H1 (cell line): Measurements from ENCODE around the gene CHST9. TPM values are rescaled to one million over a fixed set of nuclear protein-coding genes. Genes with fewer than 3 reads are reported as not detected.

Source experiments
- CTCF ChIA-PET: fragments of 300-600 bp; sonication (Branson Sonifier 250); formaldehyde crosslinking; loops from one replicate; lab custom pipeline; 2021; ENCODE audit not compliant: partially characterized antibody; lab: Charles Lee
- POLR2A ChIA-PET: fragments of 300-600 bp; sonication (Branson Sonifier 250); formaldehyde crosslinking; loops from one replicate; lab custom pipeline; 2021; ENCODE audit warnings: inconsistent platforms; ENCODE audit not compliant: partially characterized antibody; lab: Charles Lee
- DNase-seq, 2 experiments: peaks; one replicate each; pipeline versions ENCODE4 v3.0.0 to v3.0.0-alpha.2; 2010 to 2022; ENCODE audit warnings: low spot score in 2 of 2, low read depth in 1 of 2, mixed read lengths in 1 of 2
- FAIRE-seq: peaks from 2 replicates; lab custom pipeline; 2011; peaks lifted over from hg19 to GRCh38; lab: Jason Lieb, UNC
- H2AFZ ChIP-seq: 2 replicates; pipeline ENCODE4 v1.8.1; 2012; ENCODE audit warnings: low read length, inconsistent platforms
- H2AK5ac ChIP-seq: 2 replicates; pipeline ENCODE4 v1.6.1; 2013; ENCODE audit warnings: low read depth, low read length
- H2BK120ac ChIP-seq: replicated peaks from 2 replicates; pipeline ENCODE3; 2013; ENCODE audit warnings: low read depth, low read length, inconsistent platforms
- H2BK12ac ChIP-seq: 2 replicates; pipeline ENCODE4 v1.6.1; 2013; ENCODE audit warnings: low read depth, low read length
- H2BK15ac ChIP-seq: 2 replicates; pipeline ENCODE4 v1.6.1; 2013; ENCODE audit warnings: low read length
- H2BK20ac ChIP-seq: 2 replicates; pipeline ENCODE4 v1.6.1; 2013; ENCODE audit warnings: low read length
- H2BK5ac ChIP-seq: 2 replicates; pipeline ENCODE4 v1.6.1; 2013; ENCODE audit warnings: low read depth, low read length
- H3K14ac ChIP-seq: 2 replicates; pipeline ENCODE4 v1.6.1; 2013; ENCODE audit warnings: inconsistent platforms; ENCODE audit not compliant: insufficient read length
- H3K18ac ChIP-seq: 2 replicates; pipeline ENCODE4 v1.6.1; 2013; ENCODE audit warnings: low read length; ENCODE audit errors: extremely low read depth
- H3K23ac ChIP-seq: 2 replicates; pipeline ENCODE4 v1.6.1; 2013; ENCODE audit warnings: inconsistent platforms; ENCODE audit not compliant: insufficient read length
- H3K23me2 ChIP-seq: 2 replicates; pipeline ENCODE4 v1.6.1; 2013; ENCODE audit warnings: low read depth, low read length
- H3K27ac ChIP-seq: 2 replicates; pipeline ENCODE4 v1.6.1; 2011; ENCODE audit warnings: low read depth, low read length, inconsistent platforms
- H3K27me3 ChIP-seq, 4 experiments: replicated peaks in 1 of 4; 1 replicate in 1 of 4; 2 replicates in 3 of 4; pipeline versions ENCODE4 v1.6.1 to v1.8.1; 2011 to 2013; ENCODE audit warnings: low read length in 3 of 4, mild to moderate bottlenecking in 3 of 4, inconsistent platforms in 2 of 4, mixed read lengths in 2 of 4, moderate library complexity in 1 of 4; ENCODE audit not compliant: control insufficient read depth in 3 of 4, insufficient read depth in 3 of 4; ENCODE audit errors: extremely low read depth in 1 of 4
- H3K36me3 ChIP-seq, 4 experiments: 2 replicates each; pipeline versions ENCODE4 v1.6.1 to v1.8.1; 2011 to 2013; ENCODE audit warnings: mild to moderate bottlenecking in 4 of 4, low read length in 3 of 4, moderate library complexity in 2 of 4, control low read depth in 1 of 4, inconsistent platforms in 1 of 4; ENCODE audit not compliant: insufficient read depth in 4 of 4, control insufficient read depth in 2 of 4
- H3K4ac ChIP-seq: replicated peaks from 2 replicates; pipeline ENCODE3; 2013; ENCODE audit warnings: low read length, low read depth, mixed read lengths, inconsistent platforms; ENCODE audit not compliant: insufficient read length
- H3K4me1 ChIP-seq, 4 experiments: replicated peaks in 1 of 4; 1 replicate in 1 of 4; 2 replicates in 3 of 4; pipeline versions ENCODE4 v1.6.1 to v1.8.1; 2011 to 2013; ENCODE audit warnings: low read length in 3 of 4, inconsistent platforms in 2 of 4, mixed read lengths in 1 of 4; ENCODE audit not compliant: insufficient read depth in 4 of 4, control insufficient read depth in 3 of 4
- H3K4me2 ChIP-seq, 2 experiments: 2 replicates each; pipeline versions ENCODE4 v1.6.1 to v1.8.1; 2011 to 2013; ENCODE audit warnings: low read depth in 2 of 2, low read length in 2 of 2, control low read depth in 1 of 2, inconsistent platforms in 1 of 2, mild to moderate bottlenecking in 1 of 2; ENCODE audit not compliant: insufficient read depth in 1 of 2
- H3K4me3 ChIP-seq, 4 experiments: fragments of 200-600, 300-600 bp in 1 of 4; sonication (generic), shearing (Covaris generic), sonication (Bioruptor Twin) in 1 of 4; 2 replicates each; pipeline versions ENCODE4 v1.5.1 to v1.8.1; 2011 to 2016; ENCODE audit warnings: low read length in 4 of 4, low read depth in 3 of 4, control low read depth in 2 of 4, inconsistent platforms in 2 of 4, mild to moderate bottlenecking in 2 of 4, mixed read lengths in 1 of 4, moderate library complexity in 1 of 4; ENCODE audit not compliant: insufficient read depth in 2 of 4; ENCODE audit errors: extremely low read depth in 1 of 4
- H3K56ac ChIP-seq: replicated peaks from 2 replicates; pipeline ENCODE3; 2013; ENCODE audit warnings: low read depth, mild to moderate bottlenecking, mixed read lengths, low read length, inconsistent platforms; ENCODE audit not compliant: insufficient read length
- H3K79me1 ChIP-seq: 2 replicates; pipeline ENCODE4 v1.6.1; 2013; ENCODE audit warnings: low read depth, low read length, control low read depth
- H3K79me2 ChIP-seq, 2 experiments: 2 replicates each; pipeline versions ENCODE4 v1.6.1 to v1.8.1; 2012 to 2013; ENCODE audit warnings: low read length in 2 of 2, mild to moderate bottlenecking in 2 of 2, inconsistent platforms in 1 of 2; ENCODE audit not compliant: insufficient read depth in 2 of 2, control insufficient read depth in 1 of 2
- H3K9ac ChIP-seq, 4 experiments: replicated peaks in 1 of 4; 1 replicate in 1 of 4; 2 replicates in 3 of 4; pipeline versions ENCODE4 v1.6.1 to v1.8.1; 2011 to 2013; ENCODE audit warnings: low read depth in 3 of 4, low read length in 3 of 4, control low read depth in 2 of 4, mild to moderate bottlenecking in 2 of 4, moderate library complexity in 2 of 4, inconsistent platforms in 1 of 4; ENCODE audit errors: extremely low read depth in 1 of 4
- H3K9me3 ChIP-seq, 2 experiments: 2 replicates each; pipeline versions ENCODE4 v1.6.1 to v1.8.1; 2012 to 2013; ENCODE audit warnings: mild to moderate bottlenecking in 2 of 2, moderate library complexity in 2 of 2, control low read depth in 1 of 2, inconsistent platforms in 1 of 2, low read depth in 1 of 2, low read length in 1 of 2, mixed read lengths in 1 of 2; ENCODE audit not compliant: insufficient read depth in 2 of 2
- H4K20me1 ChIP-seq, 2 experiments: replicated peaks in 1 of 2; 2 replicates each; pipeline versions ENCODE3 to v1.8.1; 2011 to 2013; ENCODE audit warnings: inconsistent platforms in 2 of 2, low read length in 2 of 2, mild to moderate bottlenecking in 1 of 2; ENCODE audit not compliant: insufficient read depth in 2 of 2, control insufficient read depth in 1 of 2
- H4K5ac ChIP-seq: 2 replicates; pipeline ENCODE4 v1.6.1; 2013; ENCODE audit warnings: low read length, low read depth, mixed read lengths, inconsistent platforms; ENCODE audit not compliant: insufficient read length
- H4K8ac ChIP-seq: 2 replicates; pipeline ENCODE4 v1.8.0; 2013; ENCODE audit warnings: mild to moderate bottlenecking, moderate library complexity, low read length, inconsistent platforms; ENCODE audit not compliant: insufficient read depth; ENCODE audit errors: extremely low read depth
- H4K91ac ChIP-seq: replicated peaks from 2 replicates; pipeline ENCODE3; 2013; ENCODE audit warnings: low read length, mixed read lengths, inconsistent platforms; ENCODE audit not compliant: insufficient read length
- SP1 ChIP-seq: IDR thresholded peaks from 2 replicates; pipeline ENCODE4 v1.6.1; 2011; ENCODE audit warnings: low read depth, low read length
- WGBS, 2 experiments: shearing (Covaris generic) in 1 of 2; methylation state at CpG; one replicate each; pipeline versions ENCODE4 v1.1.6 to v1.1.7; 2013 to 2015; ENCODE audit warnings: low lambda C conversion rate in 2 of 2, mixed read lengths in 2 of 2, inconsistent platforms in 1 of 2, low coverage in 1 of 2, missing lambda C conversion rate in 1 of 2; ENCODE audit not compliant: insufficient replicate concordance in 2 of 2, insufficient coverage in 1 of 2, insufficient read length in 1 of 2; ENCODE audit errors: extremely low coverage in 1 of 2, missing lambda C conversion rate in 1 of 2; 5-methylcytosine and 5-hydroxymethylcytosine counted together
- polyA plus RNA-seq, 7 experiments: library from polyadenylated mRNA; depleted of rRNA in 3 of 7; stranded (reverse) in 5 of 7; unstranded in 2 of 7; fragments of >200 nt in 5 of 7; fragments of 200-250 nt in 2 of 7; gene quantifications; 1 replicate in 5 of 7; 2 replicates in 1 of 7; 4 replicates in 1 of 7; pipeline versions ENCODE4 v1.2.1 to v1.2.3, GENCODE V29; 2011 to 2013; ENCODE audit warnings: missing spikeins in 2 of 7, mixed read lengths in 2 of 7
- total RNA-seq: library from RNA; stranded (reverse); fragmentation: NEBNext Ultra II Directional; extraction: Animal tissue kit (Norgen Biotek cat#: 25700); gene quantifications from 2 replicates; pipeline ENCODE4 v1.2.1, GENCODE V29; 2021

The CHST9 gene
- total and polyA plus RNA-seq, 2 of the 8 experiments (the other 6 are each of a cell fraction or from before 2014, with no cell fraction given) = 3.2 to 24.3 TPM

GRCh38 chr18:27057519-27058234 lies 127.4 kb downstream of the CHST9 start:
- Histone ChIP-seq H2AFZ (no peak overlapping the region), H2BK120ac (no peak overlapping the region), H4K91ac (no peak overlapping the region), H3K23ac (no peak overlapping the region), H3K79me2 (no peaks in the 10 kb centered on the region), H3K9ac (no peak overlapping the region), H3K36me3 (no peaks in the 10 kb centered on the region), H3K56ac (no peak overlapping the region), H3K79me1 (no peaks in the 10 kb centered on the region), H3K14ac (no peak overlapping the region), H2AK5ac (no peak overlapping the region), H3K18ac (no peak overlapping the region), H3K27ac (no peak overlapping the region), H2BK5ac (no peak overlapping the region), H2BK20ac (no peak overlapping the region), H3K27me3 (no peaks in the 10 kb centered on the region), H2BK12ac (no peak overlapping the region), H3K4ac (no peak overlapping the region), H4K20me1 (no peaks in the 10 kb centered on the region), H3K4me3 (no peak overlapping the region), H3K4me2 (no peak overlapping the region), H3K23me2 (no peaks in the 10 kb centered on the region), H3K4me1 (peaks cover 0 to 4% (median 2%) of the 10 kb centered on the region in 4 experiments; a peak in 3 of 7 replicates), H4K8ac (no peak overlapping the region), H4K5ac (no peak overlapping the region), H3K9me3 (no peaks in the 10 kb centered on the region), H2BK15ac (no peak overlapping the region)
- CTCF ChIA-PET = interaction anchor here (1.1 kb wide), 2 partner anchors 10 to 126 kb away, joined by 3 to 4 read pairs; no protein-coding TSS in a partner anchor
- FAIRE-seq = no peak
- DNase-seq = no peak
- 75% methylated on average over 11 of the region's 11 CpGs; no CpG with 5 or more reads in 1 of the 2 experiments for WGBS, 2 experiments
- POLR2A ChIA-PET = interaction anchor here (1.5 kb wide), 1 partner anchor 10 kb away, joined by 3 read pairs; no protein-coding TSS in a partner anchor
- TF ChIP-seq SP1 = no peak
